HG03439 (cell line): ENCODE measurements around the gene FRS2.

Source experiments
- ATAC-seq: cut with Tn5 transposase; IDR thresholded peaks from one replicate; pipeline ENCODE4 v1.9.1; 2021; ENCODE audit warnings: mild to moderate bottlenecking, moderate library complexity; ENCODE audit not compliant: unreplicated experiment

The FRS2 gene

DNA sequence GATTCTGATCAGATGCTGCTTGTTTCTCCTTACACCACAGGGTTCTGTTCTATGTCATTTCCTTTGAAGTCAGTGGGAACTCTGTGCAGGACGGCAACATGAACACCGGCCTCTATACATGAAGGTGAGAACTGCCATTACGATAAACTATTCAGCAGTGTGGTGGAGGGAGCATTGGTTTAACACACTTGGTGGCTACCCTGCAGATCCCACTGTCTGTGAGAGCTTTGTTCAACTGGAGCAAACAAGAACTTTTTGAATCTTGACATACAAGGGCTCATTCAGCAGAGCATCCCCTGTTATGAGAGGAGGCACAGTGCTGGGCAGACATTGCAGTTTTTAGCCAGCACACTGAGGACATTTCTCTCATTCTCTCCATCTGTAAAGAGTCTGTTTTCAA is 10.7 kb upstream of the FRS2 start:
- no peak for ATAC-seq

DNA sequence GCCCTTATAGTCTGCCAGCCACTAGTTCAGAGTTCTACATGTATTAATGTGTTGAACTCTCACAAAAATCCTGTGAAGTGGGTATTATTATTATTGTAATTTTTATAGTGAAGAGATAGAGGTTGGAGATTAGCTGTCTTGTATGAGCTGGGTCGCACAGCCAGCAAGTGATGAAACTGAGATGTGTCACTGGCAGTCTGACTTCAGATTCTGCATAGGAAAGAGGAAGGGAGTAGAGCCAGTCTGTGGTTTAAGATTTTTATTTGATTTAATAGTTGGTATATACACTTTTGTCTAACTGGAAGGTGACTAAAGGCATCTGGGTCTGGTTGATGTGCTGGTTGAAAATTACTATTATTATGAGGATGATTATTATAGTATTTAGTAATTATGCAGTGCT is 5.8 kb upstream of the FRS2 start:
- ATAC-seq: no peak

DNA sequence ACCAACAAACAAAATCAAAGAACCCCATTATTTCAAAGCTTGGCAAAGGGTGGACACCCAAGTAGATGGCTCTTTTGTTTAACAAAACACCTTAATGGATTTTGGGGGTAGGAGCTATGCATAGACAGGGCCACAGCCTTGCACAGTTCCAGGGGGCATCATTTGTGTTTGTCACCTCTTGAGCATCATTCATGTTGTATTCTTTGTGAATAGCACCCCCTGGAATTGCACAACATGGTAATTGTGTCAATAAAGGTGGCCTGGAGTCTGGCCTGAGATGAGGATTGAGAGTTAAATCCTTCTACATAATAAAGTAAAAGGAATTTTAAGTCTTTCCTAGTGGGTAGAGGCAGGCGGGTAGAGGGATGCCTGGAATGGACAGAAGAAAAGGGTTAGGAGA is 3.3 kb upstream of the FRS2 start:
- ATAC-seq: no peak

DNA sequence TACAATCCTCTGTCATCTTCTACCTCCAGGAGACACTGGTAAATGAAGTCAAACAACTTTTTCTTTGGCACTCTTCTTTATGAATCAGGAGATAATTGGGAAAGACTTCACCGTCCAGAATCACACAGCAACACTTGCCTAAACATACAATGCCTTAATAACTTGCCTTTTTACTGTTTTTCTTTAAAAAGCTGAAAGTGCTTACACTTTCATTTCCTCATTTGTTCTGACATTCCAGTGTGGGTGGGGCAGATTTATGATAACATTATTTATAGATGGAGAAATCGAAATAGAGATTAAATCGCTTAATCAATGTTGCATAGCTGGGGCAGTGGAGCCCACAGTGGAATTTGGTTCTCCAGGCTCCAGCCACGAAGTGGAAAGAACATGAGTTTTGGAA is 2.8 kb upstream of the FRS2 start:
- no peak for ATAC-seq

DNA sequence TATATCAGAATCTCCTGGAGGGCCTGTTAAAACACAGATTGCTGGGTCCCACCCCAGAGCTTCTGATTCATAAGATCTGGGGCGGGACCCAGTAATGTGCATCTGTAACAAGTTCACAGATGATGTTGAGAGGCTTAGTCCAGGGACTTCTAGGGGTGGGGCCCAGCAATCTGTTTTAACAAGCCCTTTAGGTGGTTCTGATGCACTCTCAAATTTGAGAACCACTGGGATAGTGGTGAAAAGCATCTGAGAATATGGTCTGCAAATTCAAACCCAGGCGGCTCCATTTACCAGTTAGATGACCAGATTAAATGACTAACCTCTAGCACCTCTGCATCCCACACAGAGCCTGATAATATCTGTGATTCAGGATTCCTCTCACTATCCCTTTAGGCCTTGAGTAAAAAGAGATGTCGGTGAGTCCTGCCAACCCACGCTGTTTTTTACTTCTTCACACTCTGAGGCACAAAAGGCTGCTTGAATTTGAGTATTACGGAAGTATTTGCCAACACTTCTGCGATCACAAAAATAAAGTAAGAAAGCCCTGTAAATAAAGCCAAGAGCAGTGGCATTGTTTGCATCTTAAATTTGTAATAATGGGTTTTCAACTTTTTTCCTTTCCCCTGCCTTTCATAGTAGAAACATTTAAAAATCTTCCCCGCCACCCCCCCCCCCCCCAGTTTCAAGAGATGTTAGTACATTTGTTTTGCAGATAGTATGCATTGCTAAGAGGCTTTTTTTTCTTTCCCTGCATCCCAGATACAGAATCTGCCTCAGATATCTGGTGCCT is 1.8 kb upstream of the FRS2 start:
- no peak for ATAC-seq

DNA sequence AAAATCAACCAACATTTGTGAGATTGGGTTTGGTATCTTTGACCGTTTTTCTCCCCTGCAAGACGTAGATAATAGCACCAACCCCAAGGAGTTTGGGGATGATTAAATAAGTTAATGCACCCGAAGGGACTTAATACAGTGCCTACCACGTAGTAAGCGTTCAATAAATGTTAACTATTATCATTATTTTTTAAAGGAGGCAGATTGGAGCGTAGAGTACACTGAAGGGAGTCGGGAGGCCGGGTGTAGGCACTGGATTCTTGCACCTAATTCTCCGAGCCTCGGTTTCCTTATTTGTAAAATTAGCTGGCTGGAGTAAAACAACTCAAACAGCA is 367 bp upstream of the FRS2 start:
- ATAC-seq: no peak

DNA sequence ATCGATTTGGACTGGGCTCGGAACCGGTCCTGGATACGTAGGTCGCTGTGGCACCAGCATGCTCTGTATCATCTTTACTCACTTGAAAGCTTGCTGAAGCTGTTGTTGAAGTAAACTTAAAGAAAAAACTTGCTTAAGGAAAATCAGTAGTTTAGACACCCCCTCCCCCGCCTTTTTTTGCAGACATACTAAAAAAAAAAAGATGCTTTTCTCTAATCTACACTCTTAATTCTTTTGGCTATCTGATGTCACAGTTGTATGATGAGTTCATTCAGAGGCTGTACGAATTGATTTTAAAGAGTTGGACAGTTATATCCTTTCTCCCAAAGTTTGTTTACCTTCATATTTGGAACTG is 865 bp downstream of the FRS2 start:
- no peak for ATAC-seq

DNA sequence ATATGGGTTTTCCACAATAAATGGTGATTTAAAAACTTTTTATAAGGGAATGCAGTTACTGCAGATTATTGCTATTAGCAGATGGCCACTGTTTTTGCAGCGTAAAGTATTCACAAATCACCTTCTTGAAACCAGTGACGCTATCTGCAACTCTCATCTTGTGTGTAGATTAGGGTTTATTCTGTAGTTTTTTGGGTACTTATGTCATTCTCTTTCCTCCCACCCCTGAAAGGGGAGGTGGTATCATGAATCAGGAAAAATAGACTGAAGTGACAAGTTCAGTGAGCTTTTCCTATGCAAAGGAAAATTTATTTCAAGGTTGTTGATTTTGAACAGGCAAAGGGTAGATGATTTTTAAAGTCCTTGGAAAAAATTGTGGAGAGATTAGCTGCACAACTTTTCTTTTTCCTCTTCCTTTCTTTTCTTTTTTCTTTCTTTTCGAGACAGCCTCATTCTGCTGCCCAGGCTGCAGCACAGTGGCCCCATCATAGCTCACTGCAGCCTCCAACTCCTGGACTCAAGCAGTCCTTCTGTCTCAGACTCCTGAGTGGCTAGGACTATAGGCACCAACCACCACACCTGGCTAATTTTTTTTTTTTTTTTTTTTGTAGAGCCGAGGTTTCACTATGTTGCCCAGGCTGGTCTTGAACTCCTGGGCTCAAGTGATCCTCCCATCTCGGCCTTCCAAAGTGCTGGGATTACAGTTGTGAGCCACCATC is 1.6 kb downstream of the FRS2 start:
- ATAC-seq: no peak

DNA sequence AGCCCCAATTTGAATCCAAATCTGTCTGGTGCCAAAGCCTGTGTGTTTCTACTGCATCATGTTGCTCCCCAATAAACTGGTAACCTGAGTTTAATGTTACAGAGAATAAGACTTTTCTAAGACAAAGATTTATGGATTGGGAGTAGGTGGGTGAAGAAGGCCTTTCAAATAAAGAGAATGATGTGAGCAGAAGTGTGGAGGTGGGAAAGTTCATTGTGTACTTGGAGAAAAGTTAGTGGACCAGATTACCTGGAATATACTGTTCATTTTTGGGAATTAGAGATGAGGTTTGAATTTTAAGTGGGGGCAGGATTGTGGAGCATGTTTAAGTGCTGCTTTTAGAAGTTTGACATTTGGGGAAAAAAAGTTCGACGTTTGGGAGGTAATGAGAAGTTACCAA is 3.1 kb downstream of the FRS2 start:
- no peak for ATAC-seq

DNA sequence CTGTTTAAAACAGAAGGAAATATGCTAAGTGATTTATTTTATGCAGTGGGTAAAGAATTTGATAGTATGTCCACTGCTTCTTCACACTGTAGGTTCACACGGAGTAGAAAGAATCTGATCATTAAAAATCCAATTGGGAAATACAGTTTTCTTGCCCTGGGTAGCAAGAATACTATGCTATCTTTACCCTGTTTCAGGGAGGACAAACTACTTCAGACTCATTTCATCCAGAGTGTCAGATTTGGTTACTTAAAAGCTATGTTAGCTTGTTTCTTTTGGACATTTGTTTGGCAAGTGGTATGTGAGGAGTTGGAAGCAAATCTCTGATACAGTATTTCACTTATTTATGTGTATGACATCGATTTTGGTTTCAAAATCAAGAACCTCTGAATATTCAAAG is 4.3 kb downstream of the FRS2 start:
- no peak for ATAC-seq

DNA sequence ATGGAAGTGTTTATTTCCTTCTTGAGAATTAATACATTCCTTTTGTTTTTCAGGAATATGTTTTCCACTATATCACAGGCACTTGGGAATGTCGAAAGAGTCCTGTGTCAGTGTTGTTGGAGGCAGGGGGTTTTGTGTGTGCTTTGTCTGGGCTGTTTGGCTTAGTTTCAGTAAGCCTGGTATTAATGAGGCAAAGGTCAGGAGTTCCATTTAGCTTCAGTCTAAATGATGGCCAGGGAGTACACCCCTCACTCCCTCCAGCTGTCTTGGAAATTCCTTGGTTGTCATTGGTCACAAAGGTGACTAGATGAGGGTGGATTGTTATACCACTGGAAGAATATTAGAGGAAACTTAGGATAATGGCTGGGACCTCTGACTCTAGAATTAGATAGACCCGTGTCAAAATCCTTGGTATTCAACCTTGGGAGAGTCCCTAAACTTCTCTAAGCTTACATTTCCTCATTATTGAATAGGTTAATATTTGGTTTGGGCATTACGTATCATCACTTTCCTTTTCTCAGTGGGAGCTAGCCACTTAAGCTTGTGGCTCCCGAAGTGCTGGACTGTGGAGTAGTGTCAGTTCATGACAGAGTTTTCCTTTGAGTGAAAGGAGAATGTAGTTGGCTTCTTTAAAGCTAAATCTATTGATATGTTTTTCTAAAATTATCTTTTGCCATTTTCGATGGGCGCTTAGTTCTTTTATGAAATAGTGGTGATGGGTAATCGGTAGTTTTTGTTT is 5.2 kb downstream of the FRS2 start:
- no peak for ATAC-seq

DNA sequence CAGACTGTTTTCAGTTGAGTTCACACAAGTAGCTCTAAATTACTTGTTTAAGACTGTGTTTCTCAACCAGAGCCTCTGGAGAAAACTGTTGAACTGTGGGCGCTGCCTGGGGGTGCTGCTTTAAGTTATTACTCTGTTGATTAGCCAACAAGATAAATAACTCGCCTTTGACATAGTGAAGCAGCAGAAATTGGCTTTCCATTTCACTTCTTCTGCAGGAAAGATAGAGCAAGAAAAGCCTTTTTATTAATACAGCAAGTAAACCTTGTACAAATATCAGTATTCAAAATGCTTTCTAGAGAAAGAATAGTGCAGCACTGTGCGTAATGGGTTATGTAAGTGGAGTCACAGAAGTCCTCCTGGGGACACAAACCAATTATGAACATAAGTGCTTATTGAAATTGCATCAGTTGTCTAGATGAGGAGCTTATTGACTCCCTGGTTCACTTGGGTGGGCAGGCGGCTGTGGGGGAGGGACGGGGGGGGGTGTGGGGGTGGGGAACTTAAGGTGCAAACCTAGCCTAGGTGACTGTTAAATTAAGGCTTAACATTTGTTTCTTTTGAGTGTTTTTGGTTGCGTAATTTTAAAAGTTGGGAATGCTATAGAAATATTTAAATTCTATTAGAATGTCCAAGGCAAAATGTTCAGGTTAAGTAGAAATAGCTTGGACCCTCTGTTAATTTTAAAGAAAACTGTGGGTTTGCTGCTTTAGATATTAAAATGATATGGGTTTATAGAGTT is 6.3 kb downstream of the FRS2 start:
- no peak for ATAC-seq

DNA sequence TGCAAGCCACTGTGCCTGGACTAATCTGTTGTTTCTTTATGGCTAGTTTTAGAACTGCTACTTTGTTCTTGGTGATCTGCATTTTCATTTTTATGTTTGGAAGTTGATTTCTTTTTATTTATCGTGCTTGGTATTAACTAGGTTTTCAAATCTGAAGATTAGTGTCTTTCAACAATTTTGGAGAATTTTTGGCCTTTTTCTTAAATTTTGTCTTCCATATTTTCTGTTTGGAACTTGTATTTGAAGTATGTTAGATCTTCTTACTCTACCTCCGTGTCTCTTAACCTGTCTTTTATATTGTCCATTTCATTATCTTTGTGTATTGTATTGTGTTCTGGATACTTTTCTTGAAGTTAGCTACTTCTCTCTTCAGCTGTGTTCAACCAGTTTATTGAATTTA is 9.5 kb downstream of the FRS2 start:
- no peak for ATAC-seq

DNA sequence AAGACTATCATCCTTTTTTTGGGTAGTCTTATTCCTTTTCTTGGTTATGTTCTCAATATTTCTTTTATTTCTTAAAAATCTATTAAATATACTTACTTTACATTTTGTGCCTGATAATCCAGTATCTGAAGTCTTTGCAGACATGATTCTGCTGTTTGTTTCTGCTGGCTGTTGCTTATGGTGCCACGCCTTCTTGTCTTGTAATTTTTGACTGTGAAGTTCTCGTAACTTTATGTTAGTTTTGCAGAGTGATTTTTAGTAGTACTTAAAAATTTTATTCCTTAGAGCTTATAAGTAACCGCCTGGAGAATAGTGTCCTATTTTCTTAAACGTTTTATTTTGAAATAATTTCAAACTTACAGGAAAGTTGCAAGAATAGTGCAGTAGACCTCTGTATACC is 10.5 kb downstream of the FRS2 start:
- ATAC-seq: no peak

DNA sequence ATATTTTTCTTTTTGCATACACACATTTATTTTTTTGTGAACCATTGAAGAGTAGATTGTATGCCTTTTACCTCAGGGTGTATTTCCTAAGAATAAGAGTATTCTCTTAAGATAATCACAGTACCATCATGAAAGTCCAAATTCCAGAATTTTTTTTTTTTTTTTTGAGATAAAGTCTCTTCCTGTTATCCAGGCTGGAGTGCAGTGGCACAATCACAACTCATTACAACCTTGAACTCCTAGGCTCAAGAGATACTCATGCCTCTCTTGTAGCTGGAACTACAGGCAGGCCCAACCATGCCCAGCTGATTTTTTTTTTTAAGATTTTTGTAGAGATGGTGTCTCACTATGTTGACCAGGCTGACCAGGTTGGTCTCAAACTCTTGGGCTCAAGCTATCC is 10.9 kb downstream of the FRS2 start:
- no peak for ATAC-seq

DNA sequence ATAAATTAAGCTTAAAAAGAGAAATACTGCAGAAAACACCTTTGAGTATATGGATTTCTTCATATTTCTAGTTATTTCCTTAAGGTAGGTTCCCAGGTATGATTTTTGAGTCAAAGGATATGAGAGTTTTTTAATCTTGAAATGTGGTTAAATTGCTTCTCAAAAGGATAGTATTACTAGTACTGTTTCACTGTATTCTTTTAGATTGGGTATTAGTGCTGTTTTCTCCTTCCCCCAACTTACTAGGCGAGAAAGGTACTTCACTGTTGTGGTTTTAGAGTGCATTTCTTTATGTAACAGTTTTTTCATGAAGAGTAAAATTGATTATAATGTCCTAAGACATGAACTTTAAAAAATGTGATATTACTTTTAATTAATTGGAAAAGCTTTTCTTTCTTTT is 13.5 kb downstream of the FRS2 start:
- ATAC-seq: no peak

DNA sequence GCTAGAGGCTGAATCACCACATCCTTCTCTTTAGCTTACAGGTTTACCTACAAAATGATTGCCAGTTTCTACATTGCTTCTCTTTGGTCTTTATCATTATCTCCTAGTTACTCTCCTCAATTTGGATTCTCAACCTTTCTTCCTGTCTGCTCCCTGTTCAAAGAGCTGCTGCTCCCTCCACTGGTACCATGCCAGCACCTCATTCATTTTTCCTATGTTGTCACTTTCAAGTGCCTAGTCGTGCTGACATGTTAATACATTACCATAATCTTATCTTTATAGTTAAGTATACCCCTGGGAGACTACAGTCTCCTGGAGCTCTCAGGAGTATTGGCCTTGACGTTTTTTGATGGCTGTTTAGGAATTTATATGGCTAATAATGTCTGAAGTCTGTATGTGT is 14.2 kb downstream of the FRS2 start:
- no peak for ATAC-seq

DNA sequence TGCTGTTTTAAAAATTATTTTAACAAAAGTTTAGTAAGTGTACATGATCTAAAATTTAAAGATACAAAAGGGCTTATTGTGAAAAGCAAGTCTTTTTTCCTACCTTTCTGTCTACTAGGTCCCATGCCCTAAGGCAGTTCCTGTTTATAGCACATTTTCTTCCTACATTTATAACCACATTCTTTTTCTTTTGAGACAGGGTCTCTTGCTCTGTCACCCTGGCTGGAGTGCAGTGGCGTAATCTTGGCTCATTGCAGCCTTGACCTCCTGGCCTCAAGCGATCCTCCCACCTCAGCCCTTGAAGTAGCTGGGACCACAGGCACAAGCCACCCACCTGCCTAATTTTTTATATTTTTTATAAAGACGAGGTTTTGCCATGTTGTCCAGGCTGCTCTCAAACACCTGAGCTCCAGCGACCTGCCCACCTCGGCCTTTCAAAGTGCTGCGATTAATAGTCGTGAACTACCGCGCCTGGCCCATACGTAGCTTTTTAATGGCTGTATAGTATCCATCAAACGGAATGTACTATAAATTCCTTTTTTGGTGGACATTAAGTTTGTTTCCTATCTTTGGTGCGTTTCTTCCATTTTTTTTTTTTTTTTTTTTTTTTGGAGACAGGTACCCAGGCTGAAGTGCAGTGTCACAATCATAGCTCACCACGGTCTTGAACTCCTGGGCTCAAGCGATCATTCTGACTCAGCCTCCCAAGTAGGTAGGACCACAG is 20.9 kb downstream of the FRS2 start:
- ATAC-seq: no peak

DNA sequence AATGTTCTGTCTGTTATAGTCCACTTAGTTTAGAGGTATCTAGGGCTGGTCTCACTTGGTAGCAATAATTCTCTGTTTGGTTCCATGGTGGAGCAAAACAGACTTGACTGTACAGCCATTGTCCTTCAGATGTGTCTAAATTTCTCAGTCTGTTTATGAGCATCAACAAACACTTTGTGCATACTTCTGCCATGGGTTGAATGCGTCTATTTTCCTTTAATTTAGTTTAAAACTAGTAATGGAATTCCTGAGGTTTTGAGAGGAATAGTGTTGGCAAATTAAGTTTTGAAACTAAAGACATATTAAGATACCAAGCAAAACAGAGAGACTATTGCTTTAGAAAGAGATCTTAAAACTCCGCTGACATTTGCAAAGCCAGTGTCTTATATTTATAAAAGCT is 22.6 kb downstream of the FRS2 start:
- ATAC-seq: no peak

DNA sequence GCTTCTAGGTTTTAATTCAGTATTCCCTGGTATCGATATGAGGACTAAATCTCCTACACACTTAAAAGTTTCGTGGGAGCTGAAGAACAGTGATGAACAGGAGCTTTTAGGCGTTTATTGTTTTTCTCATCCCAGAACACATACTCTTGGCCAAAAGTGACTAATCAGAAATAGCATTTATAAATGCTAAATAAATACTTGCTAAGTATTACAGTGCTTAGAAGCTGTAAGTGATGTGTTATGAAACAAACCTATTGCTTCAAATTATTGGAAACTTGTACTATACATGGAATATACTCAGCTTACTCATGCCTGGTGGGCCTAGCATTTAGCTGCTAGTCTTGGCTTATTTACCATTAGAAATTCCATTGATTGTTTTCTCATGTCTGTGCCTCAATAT is 24.9 kb downstream of the FRS2 start:
- ATAC-seq: no peak
